ENCODE measurements around the gene USH1G.
"Not testable (repeated sequence)": the region's sequence is repeated elsewhere in the genome, so short reads cannot be mapped to it uniquely, and the experiment has no call there.

Gene USH1G

GRCh38 chr17:74916136-74916850, 6.8 kb downstream of the USH1G start:
- Histone ChIP-seq H3K4ac (ENCODE audit: low read depth in 1 of 2, low read length in 2 of 2) (no peak overlapping the region), H4K8ac (ENCODE audit: low read length) (no peak overlapping the region)
- 90% methylated on average over 13 of the region's 13 CpGs for WGBS

GRCh38 chr17:74911423-74911822, 11.6 kb downstream of the USH1G start:
- H3K23ac ChIP-seq (ENCODE audit: low read length in 2 of 2); H3K36me3 ChIP-seq (ENCODE audit: control insufficient read depth in 1 of 2, insufficient read depth in 2 of 2, low read depth in 1 of 2, low read length in 2 of 2); H3K4me3 ChIP-seq (ENCODE audit: insufficient read depth in 1 of 2, low read depth in 1 of 2, low read length in 2 of 2); H2BK15ac ChIP-seq (ENCODE audit: low read depth, poor library complexity, severe bottlenecking); H3K9ac ChIP-seq (ENCODE audit: low read length); H2BK5ac ChIP-seq (ENCODE audit: low read depth, low read length, poor library complexity, severe bottlenecking); H2AFZ ChIP-seq (ENCODE audit: low read depth, low read length); H2BK12ac ChIP-seq (ENCODE audit: low read length in 2 of 2); H2AK5ac ChIP-seq (ENCODE audit: low read length, severe bottlenecking); H3K4me2 ChIP-seq (ENCODE audit: low read length, poor library complexity, severe bottlenecking); H2BK120ac ChIP-seq (ENCODE audit: low read depth, low read length); H3K14ac ChIP-seq (ENCODE audit: low read length in 2 of 2); DNase-seq; H4K91ac ChIP-seq (ENCODE audit: low read length); H3K4me1 ChIP-seq (ENCODE audit: control insufficient read depth, insufficient read depth, low read depth, low read length); H3K18ac ChIP-seq (ENCODE audit: low read depth in 1 of 2, low read length in 2 of 2); H4K8ac ChIP-seq (ENCODE audit: low read length); H3K27ac ChIP-seq (ENCODE audit: low read length, poor library complexity, severe bottlenecking); H3K79me1 ChIP-seq (replicated peaks; ENCODE audit: low read length, poor library complexity, severe bottlenecking); H3K4ac ChIP-seq (ENCODE audit: low read depth in 1 of 2, low read length in 2 of 2); H3K9me3 ChIP-seq (ENCODE audit: control insufficient read depth, low read length): not testable (repeated sequence)
- 75% methylated on average over 7 of the region's 8 CpGs for WGBS
- H3K27me3 ChIP-seq (ENCODE audit: control insufficient read depth in 1 of 2, insufficient read depth in 1 of 2, low read length in 2 of 2) = peaks cover 19 to 29% of the 10 kb centered on the region in 2 experiments

More at GRCh38 chr17:74916136-74916850, 6.8 kb downstream of the USH1G start:
- Histone ChIP-seq H3K36me3 (ENCODE audit: control insufficient read depth in 1 of 2, insufficient read depth in 2 of 2, low read depth in 1 of 2, low read length in 2 of 2) (no peaks in the 10 kb centered on the region), H2BK15ac (ENCODE audit: low read depth, poor library complexity, severe bottlenecking) (no peak overlapping the region), H2AFZ (ENCODE audit: low read depth, low read length) (no peak overlapping the region), H3K27me3 (ENCODE audit: control insufficient read depth in 1 of 2, insufficient read depth in 1 of 2, low read length in 2 of 2) (peaks cover 23 to 61% of the 10 kb centered on the region in 2 experiments), H3K79me1 (replicated peaks; ENCODE audit: low read length, poor library complexity, severe bottlenecking) (no peaks in the 10 kb centered on the region), H3K23ac (ENCODE audit: low read length in 2 of 2) (peak overlapping the region in 1 of 2 experiments; percentile 16), H2AK5ac (ENCODE audit: low read length, severe bottlenecking) (no peak overlapping the region), H3K4me1 (ENCODE audit: control insufficient read depth, insufficient read depth, low read depth, low read length) (peaks cover 15% of the 10 kb centered on the region), H4K91ac (ENCODE audit: low read length) (no peak overlapping the region), H3K4me3 (ENCODE audit: insufficient read depth in 1 of 2, low read depth in 1 of 2, low read length in 2 of 2) (no peak overlapping the region), H3K9ac (ENCODE audit: low read length) (no peak overlapping the region), H3K4me2 (ENCODE audit: low read length, poor library complexity, severe bottlenecking) (no peak overlapping the region), H3K14ac (ENCODE audit: low read length in 2 of 2) (peak overlapping the region in 1 of 2 experiments; percentile 5), H2BK12ac (ENCODE audit: low read length in 2 of 2) (no peak overlapping the region), H2BK5ac (ENCODE audit: low read depth, low read length, poor library complexity, severe bottlenecking) (no peak overlapping the region), H2BK120ac (ENCODE audit: low read depth, low read length) (no peak overlapping the region), H3K27ac (ENCODE audit: low read length, poor library complexity, severe bottlenecking) (no peak overlapping the region), H3K18ac (ENCODE audit: low read depth in 1 of 2, low read length in 2 of 2) (no peak overlapping the region), H3K9me3 (ENCODE audit: control insufficient read depth, low read length) (no peaks in the 10 kb centered on the region)
- DNase-seq = no peak

GRCh38 chr17:74909097-74909496, 14.0 kb downstream of the USH1G start:
- H2BK120ac ChIP-seq (ENCODE audit: low read depth, low read length); H4K91ac ChIP-seq (ENCODE audit: low read length); H3K18ac ChIP-seq (ENCODE audit: low read depth in 1 of 2, low read length in 2 of 2); H3K4me1 ChIP-seq (ENCODE audit: control insufficient read depth, insufficient read depth, low read depth, low read length); H2AK5ac ChIP-seq (ENCODE audit: low read length, severe bottlenecking); H2BK5ac ChIP-seq (ENCODE audit: low read depth, low read length, poor library complexity, severe bottlenecking); H3K4ac ChIP-seq (ENCODE audit: low read depth in 1 of 2, low read length in 2 of 2); H3K4me2 ChIP-seq (ENCODE audit: low read length, poor library complexity, severe bottlenecking); H2AFZ ChIP-seq (ENCODE audit: low read depth, low read length); H3K36me3 ChIP-seq (ENCODE audit: control insufficient read depth in 1 of 2, insufficient read depth in 2 of 2, low read depth in 1 of 2, low read length in 2 of 2); H3K9me3 ChIP-seq (ENCODE audit: control insufficient read depth, low read length); H3K14ac ChIP-seq (ENCODE audit: low read length in 2 of 2); H3K23ac ChIP-seq (ENCODE audit: low read length in 2 of 2); H3K79me1 ChIP-seq (replicated peaks; ENCODE audit: low read length, poor library complexity, severe bottlenecking); H3K9ac ChIP-seq (ENCODE audit: low read length); H3K27ac ChIP-seq (ENCODE audit: low read length, poor library complexity, severe bottlenecking); H4K8ac ChIP-seq (ENCODE audit: low read length); H2BK15ac ChIP-seq (ENCODE audit: low read depth, poor library complexity, severe bottlenecking); H3K4me3 ChIP-seq (ENCODE audit: insufficient read depth in 1 of 2, low read depth in 1 of 2, low read length in 2 of 2); H2BK12ac ChIP-seq (ENCODE audit: low read length in 2 of 2); DNase-seq: not testable (repeated sequence)
- 57% methylated on average over 4 of the region's 4 CpGs for whole genome bisulfite sequencing
- H3K27me3 ChIP-seq (ENCODE audit: control insufficient read depth in 1 of 2, insufficient read depth in 1 of 2, low read length in 2 of 2) = peaks cover 15 to 27% of the 10 kb centered on the region in 2 experiments

DNA sequence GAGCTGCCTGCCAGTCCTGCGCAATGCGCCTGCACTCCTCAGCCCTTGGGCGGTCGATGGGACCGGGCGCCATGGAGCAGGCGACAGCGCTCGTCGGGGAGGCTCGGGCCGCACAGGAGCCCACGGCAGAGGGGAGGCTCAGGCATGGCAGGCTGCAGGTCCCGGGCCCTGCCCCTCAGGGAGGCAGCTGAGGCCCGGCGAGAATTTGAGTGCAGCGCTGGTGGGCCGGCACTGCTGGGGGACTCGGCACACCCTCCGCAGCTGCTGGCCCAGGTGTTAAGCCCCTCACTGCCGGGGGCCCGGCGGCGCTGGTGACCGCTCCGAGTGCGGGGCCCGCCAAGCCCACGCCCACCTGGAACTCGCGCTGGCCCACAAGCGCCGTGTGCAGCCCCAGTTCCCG, 16.0 kb downstream of the USH1G start:
- 92% methylated on average over 31 of the region's 34 CpGs for WGBS
- H2AK5ac ChIP-seq (ENCODE audit: low read length, severe bottlenecking) = no peak overlapping the region
- no peak overlapping the region for H4K91ac ChIP-seq (ENCODE audit: low read length)
- no peak overlapping the region for H3K14ac ChIP-seq (ENCODE audit: low read length in 2 of 2)
- no peak overlapping the region for H2BK5ac ChIP-seq (ENCODE audit: low read depth, low read length, poor library complexity, severe bottlenecking)
- no peak overlapping the region for H4K8ac ChIP-seq (ENCODE audit: low read length)
- H3K27ac ChIP-seq (ENCODE audit: low read length, poor library complexity, severe bottlenecking) = no peak overlapping the region
- no peak overlapping the region for H2BK15ac ChIP-seq (ENCODE audit: low read depth, poor library complexity, severe bottlenecking)
- H3K9me3 ChIP-seq (ENCODE audit: control insufficient read depth, low read length) = no peaks in the 10 kb centered on the region
- H3K27me3 ChIP-seq (ENCODE audit: control insufficient read depth in 1 of 2, insufficient read depth in 1 of 2, low read length in 2 of 2) = peaks cover 23 to 41% of the 10 kb centered on the region in 2 experiments
- no peaks in the 10 kb centered on the region for H3K4me1 ChIP-seq (ENCODE audit: control insufficient read depth, insufficient read depth, low read depth, low read length)
- H3K4me3 ChIP-seq (ENCODE audit: insufficient read depth in 1 of 2, low read depth in 1 of 2, low read length in 2 of 2) = no peak overlapping the region
- no peak overlapping the region for H3K4me2 ChIP-seq (ENCODE audit: low read length, poor library complexity, severe bottlenecking)
- no peak overlapping the region for H2AFZ ChIP-seq (ENCODE audit: low read depth, low read length)
- H3K23ac ChIP-seq (ENCODE audit: low read length in 2 of 2) = no peak overlapping the region
- no peak overlapping the region for H3K4ac ChIP-seq (ENCODE audit: low read depth in 1 of 2, low read length in 2 of 2)
- no peaks in the 10 kb centered on the region for H3K79me1 ChIP-seq (replicated peaks; ENCODE audit: low read length, poor library complexity, severe bottlenecking)
- no peaks in the 10 kb centered on the region for H3K36me3 ChIP-seq (ENCODE audit: control insufficient read depth in 1 of 2, insufficient read depth in 2 of 2, low read depth in 1 of 2, low read length in 2 of 2)
- no peak overlapping the region for H3K18ac ChIP-seq (ENCODE audit: low read depth in 1 of 2, low read length in 2 of 2)
- no peak overlapping the region for H3K9ac ChIP-seq (ENCODE audit: low read length)
- no peak for DNase-seq
- H2BK120ac ChIP-seq (ENCODE audit: low read depth, low read length) = no peak overlapping the region
- H2BK12ac ChIP-seq (ENCODE audit: low read length in 2 of 2) = no peak overlapping the region

Measured in mesenchymal stem cell (in vitro differentiated cells and primary cell).